ENCODE results near the gene TRAPPC4.

Gene TRAPPC4

GRCh38 chr11:119025099-119025473, 6.5 kb downstream of the TRAPPC4 start:
- Histone ChIP-seq H3K27me3 (no peaks in the 10 kb centered on the region), H3K4me3 (no peak overlapping the region), H3K4me1 (peaks cover 41% of the 10 kb centered on the region), H3K4me2 (no peak overlapping the region), H3K9me3 (no peaks in the 10 kb centered on the region), H3K36me3 (peaks cover 82% of the 10 kb centered on the region), H3K9ac (0 out of 2 replicates have a peak overlapping the region, but pooled peaks have one; percentile 41), H4K20me1 (peaks cover 22% of the 10 kb centered on the region), H3K27ac (no peak overlapping the region)
- TF ChIP-seq Cebpa-rat (IDR thresholded peaks at IDR 0.05) = no peak

DNA sequence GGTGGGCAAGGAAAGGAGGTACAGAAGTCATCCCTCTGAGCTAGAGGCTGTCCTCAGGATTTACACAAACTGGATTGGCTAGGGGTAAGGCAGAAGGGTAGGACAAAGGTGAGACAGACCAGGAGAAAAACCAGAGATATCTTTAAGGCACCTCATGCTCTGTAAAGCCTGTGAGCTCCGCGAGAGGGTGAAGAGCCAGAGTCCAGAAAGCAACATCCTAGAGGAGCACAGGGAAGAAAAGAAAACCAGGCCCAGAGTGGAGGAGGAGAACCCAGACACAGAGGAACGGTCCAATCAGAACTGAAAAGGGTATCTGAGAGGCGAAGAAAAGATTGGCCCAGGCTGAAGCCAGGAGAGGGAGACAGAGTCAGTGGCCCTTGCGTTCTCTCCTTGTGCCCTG, 7.0 kb downstream of the TRAPPC4 start:
- no peak for TF ChIP-seq Cebpa-rat (IDR thresholded peaks at IDR 0.05)
- H4K20me1 ChIP-seq = peaks cover 18% of the 10 kb centered on the region; the same call in 1 of the 2 replicates
- H3K4me1 ChIP-seq = peaks cover 37% of the 10 kb centered on the region
- no peak overlapping the region for H3K9ac ChIP-seq
- H3K4me3 ChIP-seq = no peak overlapping the region
- H3K9me3 ChIP-seq = no peaks in the 10 kb centered on the region
- no peak overlapping the region for H3K27ac ChIP-seq
- no peak overlapping the region for H3K4me2 ChIP-seq
- H3K36me3 ChIP-seq = peaks cover 82% of the 10 kb centered on the region
- H3K27me3 ChIP-seq = no peaks in the 10 kb centered on the region

GRCh38 chr11:119025978-119026766, 7.6 kb downstream of the TRAPPC4 start:
- Histone ChIP-seq H3K9me3 (no peaks in the 10 kb centered on the region), H3K4me2 (no peak overlapping the region), H3K36me3 (peaks cover 78% of the 10 kb centered on the region), H3K4me1 (peaks cover 31% of the 10 kb centered on the region), H3K27ac (no peak overlapping the region), H3K9ac (no peak overlapping the region), H3K4me3 (no peak overlapping the region), H3K27me3 (no peaks in the 10 kb centered on the region), H4K20me1 (peaks cover 12% of the 10 kb centered on the region; the same call in 1 of the 2 replicates)
- TF ChIP-seq Cebpa-rat (IDR thresholded peaks at IDR 0.05) = no peak

DNA sequence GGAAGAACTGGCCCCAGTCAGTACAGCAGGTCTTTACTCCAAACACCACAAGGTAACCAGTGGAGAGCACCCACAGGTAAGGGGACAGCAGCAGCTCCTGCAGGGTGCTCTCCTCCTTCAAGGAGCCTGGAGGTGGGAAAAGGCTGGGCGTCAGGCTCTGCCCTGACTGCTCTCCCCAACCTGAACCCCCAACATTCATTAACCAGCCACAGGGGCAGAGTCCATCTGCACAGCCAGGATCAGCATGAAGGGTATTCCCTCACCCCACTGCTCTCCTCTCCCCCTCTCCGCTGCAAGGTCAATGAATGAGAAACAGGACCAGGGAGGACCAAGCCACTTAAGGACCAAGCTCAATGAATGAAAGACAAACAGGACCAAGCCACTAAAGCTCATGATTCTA, 8.4 kb downstream of the TRAPPC4 start:
- no peak overlapping the region for H3K9ac ChIP-seq
- H3K9me3 ChIP-seq = no peaks in the 10 kb centered on the region
- no peak overlapping the region for H3K4me2 ChIP-seq
- no peaks in the 10 kb centered on the region for H3K27me3 ChIP-seq
- H3K27ac ChIP-seq = no peak overlapping the region
- peaks cover 70% of the 10 kb centered on the region for H3K36me3 ChIP-seq
- H3K4me1 ChIP-seq = peaks cover 24% of the 10 kb centered on the region
- peaks cover 4% of the 10 kb centered on the region; the same call in 1 of the 2 replicates for H4K20me1 ChIP-seq
- TF ChIP-seq Cebpa-rat (IDR thresholded peaks at IDR 0.05) = no peak
- H3K4me3 ChIP-seq = no peak overlapping the region

- Histone ChIP-seq H3K9ac (no peak overlapping the region), H4K20me1 (no peaks in the 10 kb centered on the region), H3K27ac (no peak overlapping the region), H3K4me1 (peaks cover 24% of the 10 kb centered on the region), H3K4me3 (no peak overlapping the region), H3K4me2 (0 out of 2 replicates have a peak overlapping the region, but pooled peaks have one; percentile 98), H3K9me3 (no peaks in the 10 kb centered on the region), H3K36me3 (peaks cover 62% of the 10 kb centered on the region), H3K27me3 (no peaks in the 10 kb centered on the region)
- no peak for TF ChIP-seq Cebpa-rat (IDR thresholded peaks at IDR 0.05)
Measured at GRCh38 chr11:119027561-119028345, 9.2 kb downstream of the TRAPPC4 start.

- Histone ChIP-seq H3K4me3 (no peak overlapping the region), H3K9ac (peak overlapping the region; percentile 79; the same call in 1 of the 2 replicates), H3K36me3 (peaks cover 55% of the 10 kb centered on the region), H3K4me2 (peak overlapping the region; percentile 98), H4K20me1 (no peaks in the 10 kb centered on the region), H3K4me1 (peaks cover 28% of the 10 kb centered on the region), H3K27ac (no peak overlapping the region), H3K27me3 (no peaks in the 10 kb centered on the region), H3K9me3 (no peaks in the 10 kb centered on the region)
- no peak for TF ChIP-seq Cebpa-rat (IDR thresholded peaks at IDR 0.05)
Measured at GRCh38 chr11:119028346-119029068, 9.9 kb downstream of the TRAPPC4 start.

GRCh38 chr11:119029069-119029339, 10.4 kb downstream of the TRAPPC4 start:
- peak overlapping the region; percentile 98 for H3K4me2 ChIP-seq
- H3K4me1 ChIP-seq = peaks cover 33% of the 10 kb centered on the region
- H3K27ac ChIP-seq = no peak overlapping the region
- no peak for TF ChIP-seq Cebpa-rat (IDR thresholded peaks at IDR 0.05)
- H3K9ac ChIP-seq = peak overlapping the region; percentile 79; the same call in 1 of the 2 replicates
- H3K36me3 ChIP-seq = peaks cover 50% of the 10 kb centered on the region
- no peaks in the 10 kb centered on the region for H3K9me3 ChIP-seq
- no peaks in the 10 kb centered on the region for H4K20me1 ChIP-seq
- no peak overlapping the region for H3K4me3 ChIP-seq
- no peaks in the 10 kb centered on the region for H3K27me3 ChIP-seq

GRCh38 chr11:119029340-119030028, 10.9 kb downstream of the TRAPPC4 start:
- no peak for TF ChIP-seq Cebpa-rat (IDR thresholded peaks at IDR 0.05)
- peak overlapping the region; percentile 72; the same call in 1 of the 2 replicates for H3K27ac ChIP-seq
- H4K20me1 ChIP-seq = no peaks in the 10 kb centered on the region
- no peaks in the 10 kb centered on the region for H3K27me3 ChIP-seq
- peaks cover 34% of the 10 kb centered on the region for H3K4me1 ChIP-seq
- no peaks in the 10 kb centered on the region for H3K9me3 ChIP-seq
- H3K4me2 ChIP-seq = peak overlapping the region; percentile 98
- peak overlapping the region; percentile 79 for H3K9ac ChIP-seq
- H3K4me3 ChIP-seq = peak overlapping the region; percentile 85
- H3K36me3 ChIP-seq = peaks cover 45% of the 10 kb centered on the region

- peak overlapping the region; percentile 85 for H3K4me3 ChIP-seq
- no peaks in the 10 kb centered on the region for H3K9me3 ChIP-seq
- no peak for TF ChIP-seq Cebpa-rat (IDR thresholded peaks at IDR 0.05)
- no peaks in the 10 kb centered on the region for H4K20me1 ChIP-seq
- H3K36me3 ChIP-seq = peaks cover 40% of the 10 kb centered on the region
- H3K27me3 ChIP-seq = no peaks in the 10 kb centered on the region
- H3K4me2 ChIP-seq = peak overlapping the region; percentile 98
- peaks cover 30% of the 10 kb centered on the region for H3K4me1 ChIP-seq
- peak overlapping the region; percentile 79 for H3K9ac ChIP-seq
- peak overlapping the region; percentile 72 for H3K27ac ChIP-seq
Measured at GRCh38 chr11:119030029-119030328, 11.4 kb downstream of the TRAPPC4 start.
